K562 (cell line): ENCODE results near the gene SPNS2. TPM values are rescaled to one million over a fixed set of nuclear protein-coding genes. Genes with fewer than 3 reads are reported as not detected.
A peak's percentile ranks its signal among the peaks of the same experiment; 100 is the strongest.

ENCODE experiments used
- ATAC-seq: fragments of 200-7000 bp; cut with Tn5 transposase; 3 replicates; pipeline ENCODE4 v1.9.1; 2020; ENCODE audit warnings: moderate library complexity
- BruUV-seq: library from RNA; stranded (reverse); fragments of 400-500 nt; replicated peaks from 2 replicates; lab custom pipeline; 2021; lab: Mats Ljungman, UMichigan
- CTCF ChIA-PET: fragments of 300-600 bp; formaldehyde crosslinking; extraction: SDS; loops from one replicate; lab custom pipeline; 2021; ENCODE audit warnings: low intra/inter-chr PET ratio; lab: Yijun Ruan, JAX
- POLR2A ChIA-PET: fragments of 300-600, 350-650 bp; sonication (Branson Sonifier 250); formaldehyde crosslinking; extraction: SDS; loops from one replicate; lab custom pipeline; 2021; ENCODE audit warnings: antibody characterized with exemption, inconsistent platforms; lab: Yijun Ruan, JAX
- DNase-seq, 4 experiments: peaks; one replicate each; pipeline versions ENCODE4 v3.0.0 to v3.0.0-alpha.2; 2011 to 2018; ENCODE audit warnings: low spot score in 3 of 4, mixed read lengths in 3 of 4; ENCODE audit errors: extremely low read depth in 1 of 4
- FAIRE-seq: peaks from 2 replicates; lab custom pipeline; 2011; peaks lifted over from hg19 to GRCh38; lab: Jason Lieb, UNC
- H2AFZ ChIP-seq: 2 replicates; pipeline ENCODE4 v1.6.0; 2011; ENCODE audit warnings: low read depth, low read length, control low read depth, inconsistent platforms
- H3K27ac ChIP-seq: fragments of 200-600 bp; 3 replicates; pipeline ENCODE4 v1.8.0; 2011; ENCODE audit warnings: low read depth, mild to moderate bottlenecking, control low read depth, inconsistent platforms, low read length, moderate library complexity, mixed read lengths; ENCODE audit errors: extremely low read depth
- H3K27me3 ChIP-seq, 2 experiments: fragments of 300-600 bp in 1 of 2; 2 replicates in 1 of 2; 3 replicates in 1 of 2; pipeline versions ENCODE4 v1.6.0 to v1.8.0; 2011; ENCODE audit warnings: inconsistent platforms in 2 of 2, low read length in 2 of 2, mild to moderate bottlenecking in 1 of 2, mixed read lengths in 1 of 2, moderate library complexity in 1 of 2; ENCODE audit not compliant: control insufficient read depth in 2 of 2, insufficient read depth in 2 of 2
- H3K36me3 ChIP-seq: fragments of 300-600 bp; 3 replicates; pipeline ENCODE4 v1.8.0; 2011; ENCODE audit warnings: mild to moderate bottlenecking, low read length, inconsistent platforms; ENCODE audit not compliant: control insufficient read depth, insufficient read depth
- H3K4me1 ChIP-seq, 2 experiments: fragments of 200-600 bp in 1 of 2; replicated peaks in 1 of 2; 2 replicates in 1 of 2; 3 replicates in 1 of 2; pipeline versions ENCODE4 v1.5.1 to v1.8.0; 2011; ENCODE audit warnings: inconsistent platforms in 2 of 2, low read length in 2 of 2, mild to moderate bottlenecking in 1 of 2, mixed read lengths in 1 of 2, moderate library complexity in 1 of 2; ENCODE audit not compliant: control insufficient read depth in 2 of 2, insufficient read depth in 2 of 2
- H3K4me2 ChIP-seq: 2 replicates; pipeline ENCODE4 v1.6.1; 2011; ENCODE audit warnings: low read length, control low read depth, inconsistent platforms, mixed read lengths; ENCODE audit not compliant: insufficient read depth
- H3K4me3 ChIP-seq: fragments of 200-600 bp; sonication (generic), shearing (Covaris generic); 2 replicates; pipeline ENCODE4 v1.5.1; 2016; ENCODE audit warnings: control low read depth, inconsistent platforms
- H3K79me2 ChIP-seq: fragments of 200-600 bp; 3 replicates; pipeline ENCODE4 v1.8.0; 2011; ENCODE audit warnings: low read length, inconsistent platforms; ENCODE audit not compliant: control insufficient read depth, insufficient read depth
- H3K9ac ChIP-seq, 2 experiments: 2 replicates each; pipeline versions ENCODE4 v1.6.0 to v1.6.1; 2011; ENCODE audit warnings: low read depth in 2 of 2, low read length in 2 of 2, control low read depth in 1 of 2, inconsistent platforms in 1 of 2, mild to moderate bottlenecking in 1 of 2, mixed read lengths in 1 of 2; ENCODE audit not compliant: insufficient read depth in 1 of 2
- H3K9me1 ChIP-seq: one replicate; pipeline ENCODE4 v1.6.0; 2011; ENCODE audit warnings: inconsistent platforms, mild to moderate bottlenecking, low read length, moderate library complexity; ENCODE audit not compliant: control insufficient read depth, insufficient read depth
- H3K9me3 ChIP-seq: replicated peaks from 2 replicates; pipeline ENCODE4 v1.5.1; 2011; ENCODE audit warnings: low read depth, low read length, inconsistent platforms; ENCODE audit not compliant: control insufficient read depth, insufficient read depth
- H4K20me1 ChIP-seq: replicated peaks from 2 replicates; pipeline ENCODE4 v1.6.1; 2011; ENCODE audit warnings: low read length, inconsistent platforms, mixed read lengths; ENCODE audit not compliant: control insufficient read depth, insufficient read depth
- FUS ChIP-seq: fragments of 200-400 bp; formaldehyde crosslinking; optimal IDR thresholded peaks from 2 replicates; pipeline ENCODE3; 2017; ENCODE audit warnings: low read depth, low read length
- GTF2E2 ChIP-seq: fragments of 200-800 bp; sonication (Bioruptor generic); IDR thresholded peaks from 2 replicates; pipeline ENCODE4 v1.6.1; 2016; ENCODE audit warnings: missing genetic modification characterization, missing compliant biosample characterization
- PML ChIP-seq: IDR thresholded peaks from 2 replicates; pipeline ENCODE4 v1.6.1; 2012; ENCODE audit warnings: low read length, inconsistent platforms
- PTBP1 ChIP-seq: fragments of 200-400 bp; formaldehyde crosslinking; IDR thresholded peaks from 2 replicates; pipeline ENCODE4 v1.6.1; 2017; ENCODE audit warnings: low read depth, low read length
- RBFOX2 ChIP-seq: fragments of 200-400 bp; formaldehyde crosslinking; IDR thresholded peaks from 2 replicates; pipeline ENCODE4 v1.6.1; 2017; ENCODE audit warnings: low read depth, mild to moderate bottlenecking, low read length, moderate library complexity
- RBM15 ChIP-seq: fragments of 200-400 bp; formaldehyde crosslinking; IDR thresholded peaks from 2 replicates; pipeline ENCODE4 v1.6.1; 2018; ENCODE audit warnings: mild to moderate bottlenecking, low read length, moderate library complexity; ENCODE audit not compliant: insufficient read depth
- SMC3 ChIP-seq: conservative IDR thresholded peaks from 2 replicates; pipeline ENCODE4 v1.6.1; 2011; ENCODE audit warnings: low read depth, low read length, improper control_type of control experiment; ENCODE audit not compliant: insufficient read depth
- SPI1 ChIP-seq: IDR thresholded peaks from 2 replicates; pipeline ENCODE4 v1.6.1; 2011; ENCODE audit warnings: low read depth, low read length, control low read depth, borderline replicate concordance
- WGBS: fragments of 100-300 bp; shearing (Covaris generic); methylation state at CpG from one replicate; pipeline ENCODE4 v1.1.6; 2016; ENCODE audit warnings: low coverage, mixed read lengths; ENCODE audit not compliant: insufficient coverage; ENCODE audit errors: missing lambda C conversion rate; 5-methylcytosine and 5-hydroxymethylcytosine counted together
- in situ Hi-C: fragments of 300-500 bp; cut with MboI; formaldehyde crosslinking; loops from 4 replicates; pipeline ENCODE4 v1.15.0; 2018; ENCODE audit warnings: inconsistent platforms, mixed read lengths
- intact Hi-C: fragments of 100-400 bp; cut with micrococcal nuclease; formaldehyde crosslinking; loops from 2 replicates; pipeline ENCODE4 v1.14.2; 2022
- polyA plus RNA-seq, 8 experiments: library from polyadenylated mRNA; depleted of rRNA in 4 of 8; stranded (reverse) in 5 of 8; unstranded in 3 of 8; fragments of >200 nt; fragmentation: Nextera tagmentation in 2 of 8; fragmentation: Illumina TruSeq in 1 of 8; extraction: Ambion mirVana in 2 of 8; extraction: Trizol in 1 of 8; gene quantifications; 2 replicates each; pipeline versions ENCODE4 v1.2.1 to v1.2.3, GENCODE V29; 2011 to 2014; ENCODE audit warnings: inconsistent platforms in 1 of 8, missing spikeins in 1 of 8
- total RNA-seq, 7 experiments: library from RNA; depleted of rRNA in 6 of 7; stranded (reverse); fragments of >200 nt in 6 of 7; fragmentation: Illumina TruSeq in 2 of 7; extraction: Trizol in 2 of 7; gene quantifications; 2 replicates each; pipeline versions ENCODE4 v1.2.1 to v1.2.3, GENCODE V29; 2011 to 2021; ENCODE audit warnings: low replicate concordance in 1 of 7
- TF ChIP-seq, protein P1 (sequence below): fragments of 250-450 bp; sonication (Bioruptor Pico); IDR thresholded peaks from 2 replicates; pipeline ENCODE4 v1.5.0; 2020; ENCODE audit warnings: mild to moderate bottlenecking
- TF ChIP-seq, protein P2 (sequence below), 2 experiments: IDR thresholded peaks; 2 replicates each; pipeline ENCODE4 v1.6.1; 2011; ENCODE audit warnings: borderline replicate concordance in 1 of 2, control low read depth in 1 of 2, low read depth in 1 of 2, low read length in 1 of 2, mild to moderate bottlenecking in 1 of 2, mixed read lengths in 1 of 2, moderate library complexity in 1 of 2; ENCODE audit not compliant: insufficient read depth in 1 of 2, insufficient read length in 1 of 2, poor library complexity in 1 of 2, severe bottlenecking in 1 of 2; ENCODE audit errors: extremely low read depth in 1 of 2

The SPNS2 gene
- total and polyA plus RNA-seq, 9 of the 15 experiments (the other 6 are each of a cell fraction or from before 2014, with no cell fraction given) = 0.06 TPM; not detected in 8

DNA sequence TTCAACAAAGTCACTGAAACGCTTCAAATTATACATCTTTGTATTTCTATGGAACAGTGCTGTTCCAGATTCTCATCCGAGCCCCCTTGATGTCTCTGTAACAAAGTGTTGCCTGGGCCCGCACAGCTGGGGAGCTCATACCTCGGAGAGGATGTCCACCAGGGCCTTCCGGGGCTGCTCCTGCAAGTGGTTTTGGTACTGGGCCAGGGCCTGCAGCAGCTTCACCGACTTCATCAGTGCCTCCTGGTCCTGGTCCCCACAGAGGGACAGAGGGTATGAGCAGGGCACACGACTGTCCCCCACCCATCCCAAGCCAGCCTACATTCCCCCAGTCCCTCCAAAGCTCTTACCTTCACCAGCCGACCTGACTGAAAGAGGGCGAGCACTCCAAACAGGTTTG is 55.0 kb downstream of the SPNS2 start:
- H3K79me2 ChIP-seq = peaks cover 38% of the 10 kb centered on the region
- ChIA-PET CTCF (no interaction called here), POLR2A (interaction anchor here (0.8 kb wide), 1 partner anchor 51 kb away, joined by 4 read pairs; no protein-coding TSS in a partner anchor)
- peak overlapping the region; percentile 91 for H3K4me2 ChIP-seq
- no peak overlapping the region for H2AFZ ChIP-seq
- H3K27ac ChIP-seq = no peak overlapping the region; the same call in 2 of the 3 replicates
- ATAC-seq (no peak), DNase-seq (no peak), FAIRE-seq (no peak)
- in situ Hi-C loops = no loop called here
- no peaks in the 10 kb centered on the region for H4K20me1 ChIP-seq
- no TSS peak for BruUV-seq
- no peaks in the 10 kb centered on the region for H3K9me1 ChIP-seq
- H3K36me3 ChIP-seq = peaks cover 53% of the 10 kb centered on the region; the same call in 2 of the 3 replicates
- H3K9ac ChIP-seq = peak overlapping the region; percentile 76 to 98
- H3K4me1 ChIP-seq = peaks cover 3 to 38% of the 10 kb centered on the region in 2 experiments; a peak in 4 of 5 replicates
- intact Hi-C loops = no loop called here
- TF ChIP-seq FUS (no peak), PML (no peak), RBFOX2 (0 out of 2 replicates have a peak, but pooled peaks have one; percentile 4), GTF2E2 (tag) (no peak)
- H3K4me3 ChIP-seq = peak overlapping the region; percentile 62
- no peaks in the 10 kb centered on the region for H3K9me3 ChIP-seq
- 56% methylated on average over 8 of the region's 9 CpGs for WGBS
- no peaks in the 10 kb centered on the region for H3K27me3 ChIP-seq

DNA sequence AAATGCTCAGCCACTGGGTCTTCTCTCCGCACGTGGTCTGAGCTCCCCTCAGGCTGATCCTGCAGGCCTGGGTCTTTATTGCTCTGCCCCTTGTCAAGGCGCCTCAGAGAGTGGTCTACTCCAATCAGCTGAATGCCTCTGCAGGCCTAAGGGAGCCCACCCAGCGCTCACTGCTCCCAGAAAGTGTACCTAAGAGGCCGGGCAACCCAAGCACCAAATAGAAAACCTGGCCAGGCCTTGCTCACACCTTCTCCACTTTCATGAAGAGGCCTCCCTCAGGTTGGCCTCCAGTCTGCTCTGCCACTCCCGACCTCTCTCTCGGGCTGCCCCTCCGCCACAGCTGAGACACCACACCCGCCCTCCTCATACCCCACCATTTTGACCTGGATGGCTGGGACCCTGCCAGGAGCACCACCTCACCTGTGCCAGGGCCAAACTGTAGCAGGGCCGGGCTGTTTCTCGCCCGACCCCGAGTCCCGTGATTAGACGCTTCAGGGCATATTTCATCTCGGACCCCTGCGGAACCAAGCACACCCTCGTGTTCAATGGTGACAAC is 55.8 kb downstream of the SPNS2 start:
- intact Hi-C loops = no loop called here
- in situ Hi-C loops = no loop called here
- FAIRE-seq (no peak), ATAC-seq (peak; percentile 15; the same call in 2 of the 3 replicates), DNase-seq (peak in 2 of 4 experiments; percentile 24 to 27)
- peak overlapping the region; percentile 62 for H3K4me3 ChIP-seq
- peaks cover 38% of the 10 kb centered on the region for H3K79me2 ChIP-seq
- H3K9me1 ChIP-seq = no peaks in the 10 kb centered on the region
- no TSS peak for BruUV-seq
- H4K20me1 ChIP-seq = no peaks in the 10 kb centered on the region
- peak overlapping the region; percentile 76 to 98 for H3K9ac ChIP-seq
- H3K27ac ChIP-seq = peak overlapping the region; percentile 65
- H2AFZ ChIP-seq = peak overlapping the region; percentile 98
- H3K4me1 ChIP-seq = peaks cover 3 to 38% of the 10 kb centered on the region in 2 experiments; a peak in 4 of 5 replicates
- ChIA-PET POLR2A (interaction anchor here (1.4 kb wide), 1 partner anchor 16 kb away, joined by 5 read pairs; no protein-coding TSS in a partner anchor), CTCF (no interaction called here)
- peaks cover 45% of the 10 kb centered on the region; the same call in 2 of the 3 replicates for H3K36me3 ChIP-seq
- WGBS = 2% methylated on average over 9 of the region's 18 CpGs
- TF ChIP-seq SPI1 (no peak), PTBP1 (no peak), SMC3 (no peak), RBM15 (no peak)
- TF ChIP-seq, protein P1, sequence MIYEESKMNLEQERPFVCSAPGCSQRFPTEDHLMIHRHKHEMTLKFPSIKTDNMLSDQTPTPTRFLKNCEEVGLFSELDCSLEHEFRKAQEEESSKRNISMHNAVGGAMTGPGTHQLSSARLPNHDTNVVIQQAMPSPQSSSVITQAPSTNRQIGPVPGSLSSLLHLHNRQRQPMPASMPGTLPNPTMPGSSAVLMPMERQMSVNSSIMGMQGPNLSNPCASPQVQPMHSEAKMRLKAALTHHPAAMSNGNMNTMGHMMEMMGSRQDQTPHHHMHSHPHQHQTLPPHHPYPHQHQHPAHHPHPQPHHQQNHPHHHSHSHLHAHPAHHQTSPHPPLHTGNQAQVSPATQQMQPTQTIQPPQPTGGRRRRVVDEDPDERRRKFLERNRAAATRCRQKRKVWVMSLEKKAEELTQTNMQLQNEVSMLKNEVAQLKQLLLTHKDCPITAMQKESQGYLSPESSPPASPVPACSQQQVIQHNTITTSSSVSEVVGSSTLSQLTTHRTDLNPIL (CRISPR knock-in tag) = no peak
- TF ChIP-seq, protein P2, sequence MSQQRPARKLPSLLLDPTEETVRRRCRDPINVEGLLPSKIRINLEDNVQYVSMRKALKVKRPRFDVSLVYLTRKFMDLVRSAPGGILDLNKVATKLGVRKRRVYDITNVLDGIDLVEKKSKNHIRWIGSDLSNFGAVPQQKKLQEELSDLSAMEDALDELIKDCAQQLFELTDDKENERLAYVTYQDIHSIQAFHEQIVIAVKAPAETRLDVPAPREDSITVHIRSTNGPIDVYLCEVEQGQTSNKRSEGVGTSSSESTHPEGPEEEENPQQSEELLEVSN (IDR thresholded peaks at IDR 0.05; ENCODE audit: borderline replicate concordance in 1 of 2, extremely low read depth in 1 of 2, insufficient read depth in 1 of 2, insufficient read length in 1 of 2, low read depth in 1 of 2, low read length in 1 of 2, poor library complexity in 1 of 2, severe bottlenecking in 1 of 2) = no peak
- no peaks in the 10 kb centered on the region for H3K27me3 ChIP-seq
- no peaks in the 10 kb centered on the region for H3K9me3 ChIP-seq
- H3K4me2 ChIP-seq = peak overlapping the region; percentile 91
